Measurements from ENCODE around the gene DUSP8.

GRCh38 chr11:1520209-1520662 lies 51.8 kb downstream of the DUSP8 start:
- TF ChIP-seq POLR2A (IDR thresholded peaks at IDR 0.05; ENCODE audit: low read depth, low read length) (no peak), POLR2AphosphoS5 (IDR thresholded peaks at IDR 0.05; ENCODE audit: low read depth, low read length) (no peak)

Data from GM12892 (cell line).